DND-41 (cell line): ENCODE data around the gene LHPP.

Experiments
- ATAC-seq: fragments of 200-7000 bp; cut with Tn5 transposase; 3 replicates; pipeline ENCODE4 v1.9.1; 2021; ENCODE audit warnings: low read depth; ENCODE audit not compliant: insufficient read depth
- DNase-seq: peaks from one replicate; pipeline ENCODE4 v3.0.0-alpha.2; 2020
- H2AFZ ChIP-seq: 2 replicates; pipeline ENCODE4 v1.6.0; 2012; ENCODE audit warnings: low read depth, low read length
- H3K27ac ChIP-seq: 2 replicates; pipeline ENCODE4 v1.5.1; 2012; ENCODE audit warnings: low read length, inconsistent platforms
- H3K27me3 ChIP-seq: fragments of 200-600 bp; sonication (generic); 2 replicates; pipeline ENCODE4 v1.6.0; 2012; ENCODE audit warnings: low read length, mild to moderate bottlenecking, inconsistent platforms; ENCODE audit not compliant: insufficient read depth, poor library complexity
- H3K36me3 ChIP-seq: 2 replicates; pipeline ENCODE4 v1.5.1; 2012; ENCODE audit warnings: low read length, inconsistent platforms; ENCODE audit not compliant: insufficient read depth
- H3K4me1 ChIP-seq: 2 replicates; pipeline ENCODE4 v1.5.1; 2012; ENCODE audit warnings: mild to moderate bottlenecking, low read length; ENCODE audit not compliant: insufficient read depth
- H3K4me2 ChIP-seq: 2 replicates; pipeline ENCODE4 v1.6.0; 2012; ENCODE audit warnings: mild to moderate bottlenecking, moderate library complexity, low read length, inconsistent platforms; ENCODE audit not compliant: insufficient read depth
- H3K4me3 ChIP-seq, 2 experiments: fragments of 200-600 bp in 1 of 2; shearing (Covaris generic) in 1 of 2; 2 replicates each; pipeline ENCODE4 v1.5.1; 2012 to 2016; ENCODE audit warnings: inconsistent platforms in 2 of 2, low read length in 2 of 2, mild to moderate bottlenecking in 2 of 2, low read depth in 1 of 2, moderate library complexity in 1 of 2
- H3K79me2 ChIP-seq: 2 replicates; pipeline ENCODE4 v1.6.0; 2012; ENCODE audit warnings: low read length, inconsistent platforms; ENCODE audit not compliant: insufficient read depth
- H3K9ac ChIP-seq: 2 replicates; pipeline ENCODE4 v1.6.0; 2012; ENCODE audit warnings: low read depth, mild to moderate bottlenecking, inconsistent platforms, low read length, moderate library complexity
- H3K9me3 ChIP-seq: 2 replicates; pipeline ENCODE4 v1.5.1; 2012; ENCODE audit warnings: low read length, moderate library complexity, mild to moderate bottlenecking, inconsistent platforms; ENCODE audit not compliant: insufficient read depth, severe bottlenecking
- H4K20me1 ChIP-seq: 2 replicates; pipeline ENCODE4 v1.6.0; 2012; ENCODE audit warnings: low read length; ENCODE audit not compliant: insufficient read depth
- EZH2 ChIP-seq: IDR thresholded peaks from 3 replicates; pipeline ENCODE4 v1.6.1; 2012; ENCODE audit warnings: borderline replicate concordance, low read depth, mild to moderate bottlenecking, moderate library complexity, low read length, inconsistent platforms; ENCODE audit not compliant: severe bottlenecking
- TF ChIP-seq, protein P1 (sequence below): IDR thresholded peaks from 2 replicates; pipeline ENCODE4 v1.5.1; 2012; ENCODE audit warnings: borderline replicate concordance, low read length, moderate library complexity, mild to moderate bottlenecking; ENCODE audit not compliant: poor library complexity, severe bottlenecking; ENCODE audit errors: extremely low read depth

The LHPP gene

DNA sequence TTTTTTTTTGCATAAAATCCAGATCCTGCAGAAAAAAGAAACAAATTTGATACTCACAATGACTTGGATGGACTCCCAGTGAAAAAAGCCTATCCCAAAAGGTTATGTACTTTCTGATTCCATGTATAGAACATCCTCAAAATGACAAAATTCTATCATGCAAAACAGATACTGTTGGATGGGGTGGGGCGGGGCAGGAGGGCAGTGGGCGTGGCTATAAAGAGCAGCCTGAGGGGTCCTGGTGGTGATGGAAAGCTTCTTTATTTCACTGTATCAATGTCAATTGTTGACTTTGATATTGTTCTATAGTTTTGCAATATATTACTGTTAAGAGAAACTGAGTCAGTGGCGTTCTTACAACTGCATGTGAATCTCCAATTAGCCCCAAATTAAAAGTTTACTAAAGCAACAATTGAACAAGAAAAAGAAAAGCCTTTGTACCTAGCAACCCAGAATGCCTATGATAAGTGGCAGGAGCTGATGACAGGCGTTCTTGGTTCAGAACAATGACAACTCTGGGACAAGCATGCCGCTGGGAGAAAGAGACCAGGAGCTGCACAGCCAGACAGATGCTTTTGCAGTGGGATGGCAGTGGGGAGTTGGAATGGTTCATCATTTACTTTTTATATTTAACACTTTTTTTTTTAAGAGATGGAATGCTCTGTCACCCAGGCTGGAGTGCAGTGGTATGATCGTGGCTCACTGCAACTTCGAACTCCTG, 101.9 kb downstream of the LHPP start:
- ATAC-seq (no peak; the same call in 2 of the 3 replicates), DNase-seq (no peak)
- Histone ChIP-seq H3K4me2 (no peak overlapping the region), H3K79me2 (no peaks in the 10 kb centered on the region), H2AFZ (no peak overlapping the region), H3K4me1 (no peaks in the 10 kb centered on the region), H3K27me3 (no peaks in the 10 kb centered on the region), H3K4me3 (no peak overlapping the region), H4K20me1 (no peaks in the 10 kb centered on the region), H3K9me3 (no peaks in the 10 kb centered on the region), H3K9ac (no peak overlapping the region), H3K27ac (no peak overlapping the region), H3K36me3 (no peaks in the 10 kb centered on the region)
- TF ChIP-seq EZH2, result no peak
- TF ChIP-seq, protein P1, sequence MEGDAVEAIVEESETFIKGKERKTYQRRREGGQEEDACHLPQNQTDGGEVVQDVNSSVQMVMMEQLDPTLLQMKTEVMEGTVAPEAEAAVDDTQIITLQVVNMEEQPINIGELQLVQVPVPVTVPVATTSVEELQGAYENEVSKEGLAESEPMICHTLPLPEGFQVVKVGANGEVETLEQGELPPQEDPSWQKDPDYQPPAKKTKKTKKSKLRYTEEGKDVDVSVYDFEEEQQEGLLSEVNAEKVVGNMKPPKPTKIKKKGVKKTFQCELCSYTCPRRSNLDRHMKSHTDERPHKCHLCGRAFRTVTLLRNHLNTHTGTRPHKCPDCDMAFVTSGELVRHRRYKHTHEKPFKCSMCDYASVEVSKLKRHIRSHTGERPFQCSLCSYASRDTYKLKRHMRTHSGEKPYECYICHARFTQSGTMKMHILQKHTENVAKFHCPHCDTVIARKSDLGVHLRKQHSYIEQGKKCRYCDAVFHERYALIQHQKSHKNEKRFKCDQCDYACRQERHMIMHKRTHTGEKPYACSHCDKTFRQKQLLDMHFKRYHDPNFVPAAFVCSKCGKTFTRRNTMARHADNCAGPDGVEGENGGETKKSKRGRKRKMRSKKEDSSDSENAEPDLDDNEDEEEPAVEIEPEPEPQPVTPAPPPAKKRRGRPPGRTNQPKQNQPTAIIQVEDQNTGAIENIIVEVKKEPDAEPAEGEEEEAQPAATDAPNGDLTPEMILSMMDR, result no peak

DNA sequence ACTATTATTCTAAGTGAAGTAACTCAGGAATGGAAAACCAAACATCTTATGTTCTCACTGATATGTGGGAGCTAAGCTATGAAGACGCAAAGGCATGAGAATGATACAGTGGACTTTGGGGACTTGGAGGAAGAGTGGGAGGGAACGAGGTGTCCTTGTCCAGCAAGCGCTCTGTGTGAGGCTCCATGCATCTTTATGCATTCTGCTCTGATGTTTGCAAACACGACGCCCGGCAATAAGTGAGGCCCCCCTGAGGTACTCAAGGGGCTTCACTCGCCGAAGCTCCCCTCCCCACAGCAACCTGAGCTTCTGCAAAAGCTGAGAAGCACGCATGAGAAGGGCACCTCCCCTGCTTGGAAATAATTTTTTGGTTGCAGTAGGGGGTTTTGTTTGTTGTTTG, 103.3 kb downstream of the LHPP start:
- Histone ChIP-seq H3K4me2 (no peak overlapping the region), H3K9me3 (no peaks in the 10 kb centered on the region), H3K27ac (no peak overlapping the region), H4K20me1 (no peaks in the 10 kb centered on the region), H3K36me3 (no peaks in the 10 kb centered on the region), H3K79me2 (no peaks in the 10 kb centered on the region), H3K4me1 (no peaks in the 10 kb centered on the region), H3K4me3 (no peak overlapping the region), H3K27me3 (no peaks in the 10 kb centered on the region), H3K9ac (no peak overlapping the region), H2AFZ (no peak overlapping the region)
- DNase-seq, result no peak
- TF ChIP-seq, protein P1, result no peak
- TF ChIP-seq EZH2, result no peak
- ATAC-seq, result no peak

DNA sequence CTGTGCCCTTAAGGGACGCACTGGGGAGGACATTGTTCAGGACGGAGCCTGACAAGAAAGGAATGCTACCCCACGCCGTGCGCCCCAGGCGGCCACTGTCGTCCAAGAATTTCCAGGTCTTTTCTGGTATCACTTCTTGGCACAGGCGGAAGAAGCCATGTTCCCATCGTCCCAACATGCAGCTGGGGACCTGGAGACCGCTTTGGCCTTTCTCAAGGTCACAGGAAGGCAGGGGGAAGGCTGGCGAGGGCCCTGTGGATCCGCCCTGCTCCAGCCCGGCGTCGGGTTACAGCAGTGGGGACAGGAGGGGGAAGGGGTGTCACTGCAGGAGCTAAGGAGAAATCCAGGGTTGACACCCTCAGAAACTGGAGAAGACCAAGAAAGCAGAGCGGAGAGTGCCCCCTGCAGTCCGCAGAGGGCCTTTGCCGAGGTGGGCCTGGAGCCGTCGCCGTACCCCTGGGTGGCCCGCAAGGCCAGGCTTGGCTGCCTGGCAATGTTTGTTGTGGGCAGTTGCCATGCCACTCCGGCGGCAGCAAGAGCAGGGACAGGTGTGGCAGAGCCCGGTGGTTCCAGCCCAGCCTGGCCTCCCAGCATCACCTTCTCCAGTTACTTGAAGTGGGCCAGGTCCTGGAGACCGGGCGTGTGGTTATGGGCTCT, 104.1 kb downstream of the LHPP start:
- H3K4me1 ChIP-seq, result no peaks in the 10 kb centered on the region
- no peak overlapping the region for H3K4me2 ChIP-seq
- H3K36me3 ChIP-seq, result no peaks in the 10 kb centered on the region
- DNase-seq (no peak), ATAC-seq (peak; percentile 44; the same call in 1 of the 3 replicates)
- H3K27me3 ChIP-seq, result no peaks in the 10 kb centered on the region
- H4K20me1 ChIP-seq, result no peaks in the 10 kb centered on the region
- no peak overlapping the region for H3K27ac ChIP-seq
- H3K4me3 ChIP-seq, result no peak overlapping the region
- H3K9ac ChIP-seq, result no peak overlapping the region
- H3K79me2 ChIP-seq, result no peaks in the 10 kb centered on the region
- no peaks in the 10 kb centered on the region for H3K9me3 ChIP-seq
- TF ChIP-seq, protein P1, result peak; percentile 55
- TF ChIP-seq EZH2, result no peak
- no peak overlapping the region for H2AFZ ChIP-seq
